Fibroblast of villous mesenchyme (primary cell): Measurements from ENCODE around the gene ERBB4. TPM values are rescaled to one million over a fixed set of nuclear protein-coding genes. Genes with fewer than 3 reads are reported as not detected.

Source experiments
- DNase-seq: peaks from one replicate; pipeline ENCODE4 v3.0.0-alpha.2; 2010; ENCODE audit warnings: low read depth
- H3K4me3 ChIP-seq: 2 replicates; pipeline ENCODE4 v1.5.1; 2011; ENCODE audit warnings: low read depth, mild to moderate bottlenecking, low read length
- CTCF ChIP-seq: IDR thresholded peaks from 2 replicates; pipeline ENCODE4 v1.5.1; 2012; ENCODE audit warnings: low read depth, mild to moderate bottlenecking, low read length; ENCODE audit not compliant: insufficient read depth
- total RNA-seq: library from RNA; depleted of rRNA; stranded (reverse); fragments of >200 nt; gene quantifications from 2 replicates; pipeline ENCODE4 v1.2.3, GENCODE V29; 2012

ERBB4 gene
- total RNA-seq, 1 donor = under 0.01 TPM

- no peak for TF ChIP-seq CTCF
- H3K4me3 ChIP-seq = no peak overlapping the region
- no peak for DNase-seq
These were observed 1044.5 kb downstream of the ERBB4 start for GRCh38 chr2:211494085-211494484.

GRCh38 chr2:211487733-211488132 is 1050.9 kb downstream of the ERBB4 start:
- H3K4me3 ChIP-seq = no peak overlapping the region
- DNase-seq = no peak
- no peak for TF ChIP-seq CTCF

- no peak overlapping the region for H3K4me3 ChIP-seq
- TF ChIP-seq CTCF = no peak
- no peak for DNase-seq
These were observed 1059.0 kb downstream of the ERBB4 start for GRCh38 chr2:211479536-211480150.

GRCh38 chr2:211477537-211478275 is 1060.9 kb downstream of the ERBB4 start:
- DNase-seq = no peak
- no peak for TF ChIP-seq CTCF

GRCh38 chr2:211473116-211473515 is 1065.5 kb downstream of the ERBB4 start:
- no peak for DNase-seq
- TF ChIP-seq CTCF = no peak
- H3K4me3 ChIP-seq = no peak overlapping the region

More at GRCh38 chr2:211477537-211478275, 1060.9 kb downstream of the ERBB4 start:
- no peak overlapping the region for H3K4me3 ChIP-seq

GRCh38 chr2:211469664-211470059 is 1068.9 kb downstream of the ERBB4 start:
- no peak overlapping the region for H3K4me3 ChIP-seq
- no peak for TF ChIP-seq CTCF
- no peak for DNase-seq
